Measurements from ENCODE around the gene PRXL2B.
"Not testable (repeated sequence)": the region's sequence is repeated elsewhere in the genome, so short reads cannot be mapped to it uniquely, and the experiment has no call there.

Gene PRXL2B, protein sequence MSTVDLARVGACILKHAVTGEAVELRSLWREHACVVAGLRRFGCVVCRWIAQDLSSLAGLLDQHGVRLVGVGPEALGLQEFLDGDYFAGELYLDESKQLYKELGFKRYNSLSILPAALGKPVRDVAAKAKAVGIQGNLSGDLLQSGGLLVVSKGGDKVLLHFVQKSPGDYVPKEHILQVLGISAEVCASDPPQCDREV

DNA sequence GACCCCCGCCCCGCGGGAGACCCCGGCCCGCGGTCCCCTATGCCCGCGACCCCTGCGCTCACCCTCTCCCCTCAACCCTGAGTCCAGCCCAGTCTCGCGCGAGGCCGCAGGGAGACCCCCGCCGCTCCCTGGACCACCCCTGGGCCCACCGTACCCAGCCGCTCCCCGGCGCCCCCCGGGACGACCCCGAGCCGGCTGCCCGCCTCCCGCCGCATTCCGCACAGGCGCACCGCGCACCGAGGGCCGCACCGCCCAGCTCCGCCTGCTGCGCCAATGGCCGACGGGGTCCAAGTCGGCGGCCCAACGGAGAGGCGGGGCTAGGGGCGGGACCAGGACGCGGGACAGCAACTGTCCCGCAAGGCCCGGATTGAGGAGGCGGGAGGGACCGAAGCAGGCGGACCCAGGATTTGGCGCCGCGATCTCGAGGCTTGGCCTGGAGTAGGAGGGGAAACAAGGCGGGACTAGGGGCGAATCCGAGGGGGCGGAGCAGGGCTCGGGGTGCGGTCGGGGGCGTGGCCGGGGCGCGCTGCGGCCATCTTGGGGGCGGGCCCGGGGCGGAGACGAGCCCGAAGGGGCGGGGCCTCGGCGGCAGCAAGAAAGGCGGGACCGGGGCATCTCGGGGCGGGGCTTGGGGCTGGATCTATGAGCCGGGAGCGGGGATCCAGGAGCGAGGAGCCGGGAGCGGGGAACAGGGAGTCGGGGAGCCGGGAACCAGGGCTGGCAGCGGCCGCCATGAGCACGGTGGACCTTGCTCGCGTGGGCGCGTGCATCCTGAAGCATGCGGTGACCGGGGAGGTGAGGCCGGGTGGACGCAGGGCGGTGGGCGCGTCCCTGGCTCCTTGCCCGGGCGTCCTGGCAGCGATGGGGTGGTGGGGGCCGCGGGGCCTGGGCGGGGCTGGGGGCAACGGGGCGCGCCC is at the start of gene PRXL2B:
Gene PRXL2B (plus strand): TSS at position 624 of the 917 bp plus-strand sequence. CDS start 109 bp downstream, at position 733.
- peak; percentile 99 for DNase-seq

DNA sequence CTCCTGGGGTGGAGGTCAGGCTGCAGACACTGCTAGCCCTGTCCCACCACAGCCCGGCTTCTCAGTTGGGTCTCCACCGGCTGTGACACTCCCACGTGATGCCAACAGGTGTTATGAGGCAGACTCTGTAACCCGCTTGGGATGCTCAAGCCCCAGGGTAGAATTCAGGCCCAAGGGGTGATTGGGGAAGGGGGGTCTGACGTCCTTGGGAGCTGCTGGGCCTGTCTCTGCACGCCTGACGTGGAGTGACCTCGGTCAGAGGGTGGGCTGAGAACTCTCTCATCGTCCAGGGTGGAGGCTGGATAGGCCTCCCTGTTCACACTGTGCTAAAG is 48.8 kb upstream of the PRXL2B start:
- no peak for DNase-seq

DNA sequence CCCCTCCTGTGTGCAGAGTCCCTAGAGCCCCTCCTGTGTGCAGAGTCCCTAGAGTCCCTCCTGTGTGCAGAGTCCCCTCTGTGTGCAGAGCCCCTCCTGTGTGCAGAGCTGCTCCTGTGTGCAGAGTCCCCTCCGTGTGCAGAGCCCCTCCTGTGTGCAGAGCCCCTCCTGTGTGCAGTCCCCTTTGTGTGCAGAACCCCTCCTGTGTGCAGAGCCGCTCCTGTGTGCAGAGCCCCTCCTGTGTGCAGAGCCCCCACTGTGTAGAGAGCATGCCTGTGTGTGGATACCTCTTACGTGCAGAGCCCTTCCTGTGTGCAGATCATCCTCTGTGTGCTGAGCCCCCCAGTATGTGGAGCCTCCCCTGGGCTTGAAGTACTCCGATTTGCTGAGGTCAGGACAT is 48.2 kb upstream of the PRXL2B start:
- no peak for DNase-seq

DNA sequence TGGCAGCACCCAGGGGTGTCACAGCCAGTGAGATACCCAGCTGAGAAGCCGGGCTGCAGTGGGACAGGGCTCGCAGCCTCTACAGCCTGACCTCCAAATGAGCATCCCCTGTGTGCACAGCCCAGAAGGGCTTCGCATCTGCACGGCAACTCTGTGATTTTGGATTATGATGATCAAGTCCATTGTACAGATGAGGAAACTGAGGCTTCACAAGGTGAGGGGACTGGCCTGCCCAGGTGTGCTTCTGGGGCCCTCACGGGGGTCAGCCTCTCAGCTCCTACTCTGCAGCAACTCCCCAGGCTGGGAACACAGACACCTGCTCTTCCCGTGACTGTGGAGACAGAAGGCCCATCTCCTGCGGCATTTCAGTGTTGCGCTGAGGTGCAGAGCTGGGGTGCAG is 47.7 kb upstream of the PRXL2B start:
- DNase-seq, result no peak

DNA sequence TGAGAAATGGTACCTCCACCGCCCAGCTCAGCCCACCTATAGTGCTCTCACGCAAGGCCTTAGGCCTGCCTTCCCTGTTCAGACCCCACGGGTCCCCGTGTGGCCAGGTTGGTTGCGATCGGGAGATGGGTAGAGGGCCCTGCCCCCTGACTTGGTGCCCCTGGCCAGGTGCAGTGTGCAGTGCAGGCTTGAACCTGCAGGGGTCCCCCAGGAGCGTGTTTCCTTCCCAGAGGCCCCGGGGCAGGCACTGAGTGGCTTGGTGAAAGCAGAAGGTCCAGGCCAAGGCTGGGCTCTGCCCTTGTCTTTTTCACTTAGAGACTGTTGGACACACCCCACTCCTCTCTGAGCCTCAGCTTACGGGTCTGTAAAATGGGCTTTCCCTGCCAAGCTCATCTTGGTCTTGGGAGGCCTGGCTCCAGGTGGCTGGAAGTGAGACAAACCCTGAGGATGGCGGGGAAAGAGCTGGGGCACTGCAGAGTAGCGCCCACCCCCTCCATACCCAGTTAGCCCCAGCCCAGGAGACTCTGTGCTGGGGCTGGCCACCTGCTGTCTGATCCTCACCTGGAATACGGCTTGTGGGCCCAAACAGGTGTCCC is 47.2 kb upstream of the PRXL2B start:
- peak; percentile 52 for DNase-seq

DNA sequence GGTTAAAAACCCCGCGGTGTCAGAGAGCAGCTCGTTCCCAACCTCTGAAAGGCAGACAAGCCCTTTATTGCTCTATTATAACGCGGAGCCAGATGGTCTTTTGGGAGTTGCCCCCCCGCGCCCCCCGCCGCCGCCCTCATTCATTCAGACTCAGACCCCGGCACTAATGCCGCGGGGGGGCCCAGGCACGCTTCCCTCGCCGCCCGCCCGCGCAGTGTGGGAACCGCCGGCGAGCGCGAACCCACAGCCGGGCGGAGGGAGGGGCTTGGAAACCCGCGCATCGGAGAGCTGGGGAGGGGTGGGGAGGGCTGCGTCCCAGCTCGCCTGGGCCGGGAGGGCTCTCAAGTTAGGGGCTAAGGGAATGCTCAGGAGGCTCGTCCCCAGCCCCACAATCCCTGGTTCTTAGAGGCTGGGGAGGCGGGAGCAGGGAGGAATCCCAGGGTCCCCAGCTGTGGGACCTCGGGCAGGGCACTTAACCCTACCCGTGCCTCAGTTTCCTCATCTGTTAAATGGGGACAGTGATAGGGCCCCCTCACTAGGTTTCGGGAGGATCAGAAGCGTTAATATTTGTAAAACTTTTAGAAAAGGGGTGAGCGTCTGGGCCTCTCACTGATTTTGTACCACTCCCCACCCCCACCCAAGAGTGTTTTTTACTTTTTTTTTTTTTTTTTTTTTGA is 45.6 kb upstream of the PRXL2B start:
- peak; percentile 51 for DNase-seq

DNA sequence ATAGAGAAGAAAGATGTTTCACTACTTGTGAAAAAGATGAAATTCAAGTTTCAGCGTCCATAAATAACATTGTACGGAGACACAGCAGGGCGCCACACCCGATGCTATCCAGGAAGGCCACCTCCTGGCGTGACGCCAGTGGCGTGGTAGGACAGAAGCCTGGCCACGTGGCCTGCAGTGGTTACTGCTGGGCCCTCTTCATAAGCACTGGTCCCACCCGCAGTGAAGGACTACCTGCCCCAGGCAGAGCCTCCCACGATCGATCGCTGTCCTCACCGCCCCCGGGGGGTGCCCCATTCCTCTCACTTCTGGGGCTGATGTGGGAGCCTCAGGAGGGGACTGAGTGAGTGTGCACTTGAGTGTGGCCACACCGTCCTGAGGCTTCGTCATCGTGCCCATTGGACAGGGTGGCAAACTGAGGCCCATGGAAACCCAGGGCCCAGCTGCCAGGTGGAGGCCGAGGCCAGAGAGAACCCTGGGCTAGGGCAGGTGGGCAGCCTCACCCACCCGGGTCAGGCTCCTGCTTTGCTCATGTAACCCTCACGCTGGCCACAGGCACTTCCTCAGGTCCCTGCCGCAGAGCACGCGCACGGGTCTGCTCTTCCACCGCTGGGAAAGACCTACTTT is 44.8 kb upstream of the PRXL2B start:
- peak; percentile 80 for DNase-seq

DNA sequence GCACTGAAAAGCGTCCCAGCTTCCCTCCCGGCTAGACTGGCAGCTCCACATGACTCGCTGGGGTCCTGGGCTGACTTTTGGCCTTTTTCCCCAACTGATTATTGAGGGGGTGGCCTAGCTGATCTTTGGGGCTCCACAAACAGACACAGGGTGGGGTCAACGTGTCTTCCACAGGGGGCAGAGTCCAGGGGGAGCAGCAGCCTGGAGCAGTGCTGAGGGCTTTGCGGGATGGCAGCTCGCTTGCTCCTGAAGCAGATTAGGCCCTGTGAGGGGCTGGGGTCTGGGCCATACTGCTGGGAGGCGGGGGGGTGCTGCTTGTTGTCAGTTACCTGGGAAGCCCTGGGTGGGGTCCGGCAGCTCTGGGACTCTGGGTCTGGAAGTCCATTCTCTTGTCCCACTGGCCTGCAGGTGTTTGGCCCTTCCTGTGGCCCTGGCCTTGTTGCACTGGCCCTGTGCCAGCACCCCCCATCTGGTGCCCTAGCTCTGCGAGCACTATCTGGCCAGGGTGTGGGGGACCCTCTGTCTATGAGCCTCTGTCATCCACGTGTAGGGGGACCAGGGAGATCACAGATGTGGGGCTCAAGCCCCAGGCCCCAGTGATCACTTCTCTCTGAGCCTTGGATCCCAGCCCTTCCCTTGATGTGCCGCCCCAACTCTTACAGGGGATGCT is 44.2 kb upstream of the PRXL2B start:
- DNase-seq, result peak; percentile 37

DNA sequence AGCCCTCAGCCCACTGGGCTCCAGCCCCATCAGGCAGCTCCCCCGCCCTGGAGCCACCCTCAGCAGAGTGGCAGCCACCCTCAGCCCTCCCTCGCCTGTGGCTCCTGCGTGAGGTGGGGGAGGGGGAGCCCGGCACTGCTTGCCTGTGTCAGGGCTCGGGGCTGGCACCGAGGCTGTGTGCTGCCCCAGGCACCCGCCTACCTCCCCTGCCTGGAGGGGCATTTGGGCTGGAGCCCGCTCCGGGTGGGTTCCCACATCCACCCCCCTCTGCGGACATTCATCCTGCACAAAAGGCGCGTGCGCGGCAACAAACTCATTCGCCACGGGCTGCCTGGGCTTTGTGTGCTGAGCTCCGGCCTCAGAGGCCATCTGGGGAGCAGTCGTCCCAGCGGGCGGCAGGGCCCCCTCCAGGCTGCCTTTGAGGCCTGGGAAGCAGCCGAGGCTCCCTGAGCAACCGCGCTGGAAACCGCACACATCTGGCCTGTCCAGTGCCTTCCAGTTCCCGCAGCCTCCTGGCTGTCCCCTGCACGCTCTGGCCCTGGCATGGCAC is 43.0 kb upstream of the PRXL2B start:
- DNase-seq, result peak; percentile 83

DNA sequence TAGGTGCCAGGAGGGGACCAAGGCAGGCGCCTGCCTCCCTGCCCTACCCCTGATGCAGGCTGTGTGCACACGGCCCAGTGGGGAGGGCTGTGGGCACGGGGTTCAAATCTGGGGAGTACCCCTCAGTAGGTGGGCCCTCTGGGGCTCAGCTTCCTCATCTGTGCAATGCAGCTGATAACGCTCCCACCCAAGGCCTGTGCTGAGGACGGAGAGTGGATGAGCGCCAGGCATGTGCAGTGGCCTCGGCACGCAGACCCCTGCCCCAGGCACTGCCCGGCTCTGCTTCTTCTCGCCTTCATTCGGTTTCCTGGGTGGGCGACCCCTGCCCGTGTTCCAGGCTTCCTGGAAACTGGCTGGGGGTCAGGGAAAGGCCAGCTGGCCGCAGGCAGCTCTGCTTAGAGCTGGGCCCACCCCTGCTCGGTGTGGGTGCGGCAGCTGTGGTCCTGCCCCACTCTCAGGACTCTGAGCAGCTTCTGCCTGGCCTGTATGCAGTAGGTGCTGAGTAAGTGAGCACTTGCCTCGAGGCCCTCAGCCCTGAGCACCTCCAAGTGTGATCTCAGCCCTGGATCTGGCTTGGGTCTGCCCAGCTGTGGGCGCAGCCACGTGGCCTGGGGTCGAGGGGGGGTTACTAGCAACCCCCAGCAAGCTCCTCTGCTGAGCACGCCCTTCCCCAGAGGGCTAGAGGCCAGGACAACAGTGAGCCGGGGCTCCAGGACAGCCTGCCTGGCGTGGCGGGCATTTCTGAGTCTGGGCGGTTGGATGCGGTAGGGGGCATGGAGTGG is 42.3 kb upstream of the PRXL2B start:
- peak; percentile 84 for DNase-seq

DNA sequence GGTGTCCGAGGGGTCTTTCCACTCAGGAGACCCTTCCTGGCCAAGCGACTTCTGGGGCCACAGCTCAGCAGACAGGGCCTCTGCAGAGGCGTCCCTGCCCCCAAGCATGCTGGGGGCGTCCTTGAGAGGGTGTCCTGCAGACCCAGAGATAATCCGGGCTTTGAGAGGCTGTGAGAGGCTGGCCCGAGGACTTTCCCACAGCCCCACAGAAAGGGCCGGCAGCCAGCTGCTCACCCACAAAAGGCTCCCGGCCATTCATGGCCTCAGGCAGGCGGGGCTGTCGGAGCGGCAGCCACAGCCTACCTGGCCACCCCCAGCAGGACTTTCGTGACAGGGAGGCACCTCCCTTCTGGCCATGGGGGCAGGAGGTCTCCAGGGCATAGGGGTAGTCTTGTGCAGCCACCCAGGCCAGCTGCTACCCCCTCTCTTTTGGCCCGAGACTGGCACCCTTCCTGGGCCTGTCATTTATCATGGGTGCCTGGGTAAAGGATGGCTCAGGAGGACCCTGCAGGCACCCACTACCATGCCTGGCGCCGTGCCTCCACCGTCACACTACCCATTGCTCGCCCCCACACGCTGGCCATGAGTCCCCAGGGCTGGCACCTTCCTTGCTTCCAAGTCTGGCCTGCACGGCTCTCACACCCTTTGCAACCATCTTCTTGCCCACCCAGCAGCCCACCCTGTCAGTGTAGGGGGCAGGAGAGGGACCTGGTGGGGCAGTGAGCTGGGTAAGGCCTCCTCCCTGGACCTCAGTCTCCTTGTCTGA is 41.5 kb upstream of the PRXL2B start:
- peak; percentile 69 for DNase-seq

DNA sequence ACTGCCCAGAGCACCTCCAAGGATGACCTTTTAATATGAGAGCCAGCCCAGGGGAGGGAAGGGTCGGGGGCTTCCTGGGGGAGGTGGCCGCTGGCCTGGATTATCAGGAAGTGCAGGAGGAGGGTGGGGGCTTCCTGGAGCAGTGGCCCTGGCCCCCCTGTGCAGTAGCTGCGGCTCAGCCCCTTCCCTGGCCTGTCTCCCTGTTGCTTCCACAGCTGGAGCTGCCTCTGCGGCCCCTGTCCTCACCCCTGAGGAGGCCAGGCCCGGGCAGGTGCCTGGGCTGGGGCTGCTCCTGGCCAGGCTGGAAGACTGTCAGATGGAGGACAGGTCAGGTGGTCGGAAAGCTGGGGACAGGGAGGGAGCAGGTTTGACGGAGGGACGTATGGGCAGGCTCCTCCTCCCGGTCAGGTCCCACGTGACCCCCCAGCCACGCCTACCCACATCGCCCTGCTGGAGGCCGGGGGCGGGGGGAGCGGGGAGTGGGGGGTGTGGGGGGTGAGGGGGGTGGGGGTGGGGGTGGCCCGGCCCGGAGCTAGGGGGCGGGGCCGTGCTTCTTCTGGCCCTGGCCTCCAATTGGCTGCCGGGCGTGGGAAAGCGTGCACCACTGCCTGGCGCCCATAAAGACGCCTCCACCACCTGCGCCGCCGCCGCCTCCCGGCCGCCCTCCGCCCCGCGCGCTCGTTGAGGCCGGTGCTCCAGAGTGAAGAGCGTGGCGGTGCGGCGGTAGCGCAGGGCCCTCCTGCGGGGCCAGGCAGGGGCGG is 40.6 kb upstream of the PRXL2B start:
- peak; percentile 97 for DNase-seq

DNA sequence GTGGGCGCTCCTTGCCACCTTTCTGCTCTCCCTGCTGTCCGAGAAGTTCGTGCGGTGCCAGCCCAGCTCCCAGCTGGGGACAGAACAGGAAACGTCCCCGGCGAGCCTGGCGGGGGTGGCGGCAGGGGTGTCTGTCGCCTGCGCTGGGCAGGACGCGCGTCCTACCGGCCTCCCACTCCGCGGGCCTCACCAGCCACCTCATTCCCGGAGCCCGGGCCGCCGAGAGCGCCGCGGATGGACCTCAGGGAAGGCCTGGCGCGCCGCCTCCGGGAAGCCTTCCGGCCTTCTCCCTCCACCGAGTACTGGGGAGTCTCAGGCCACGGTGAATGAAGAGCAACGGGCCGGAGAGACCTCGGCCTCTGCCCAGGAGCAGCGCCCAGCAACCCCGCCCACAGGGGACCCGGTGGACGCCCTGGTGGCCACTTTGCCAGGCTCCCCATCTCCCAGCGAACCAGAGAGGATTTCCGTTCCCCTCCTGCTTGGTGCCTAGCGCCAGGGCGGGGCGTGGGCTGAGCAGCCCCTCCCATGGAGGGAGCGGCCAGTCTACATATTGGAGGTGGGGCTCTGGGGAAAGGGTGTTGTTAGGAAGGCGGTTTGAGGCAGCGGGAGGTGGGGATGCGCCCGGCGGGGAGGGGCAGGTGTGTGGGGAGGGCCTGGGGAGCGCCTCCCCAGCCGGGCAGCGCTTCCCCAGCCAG is 39.9 kb upstream of the PRXL2B start:
- DNase-seq, result peak; percentile 98

DNA sequence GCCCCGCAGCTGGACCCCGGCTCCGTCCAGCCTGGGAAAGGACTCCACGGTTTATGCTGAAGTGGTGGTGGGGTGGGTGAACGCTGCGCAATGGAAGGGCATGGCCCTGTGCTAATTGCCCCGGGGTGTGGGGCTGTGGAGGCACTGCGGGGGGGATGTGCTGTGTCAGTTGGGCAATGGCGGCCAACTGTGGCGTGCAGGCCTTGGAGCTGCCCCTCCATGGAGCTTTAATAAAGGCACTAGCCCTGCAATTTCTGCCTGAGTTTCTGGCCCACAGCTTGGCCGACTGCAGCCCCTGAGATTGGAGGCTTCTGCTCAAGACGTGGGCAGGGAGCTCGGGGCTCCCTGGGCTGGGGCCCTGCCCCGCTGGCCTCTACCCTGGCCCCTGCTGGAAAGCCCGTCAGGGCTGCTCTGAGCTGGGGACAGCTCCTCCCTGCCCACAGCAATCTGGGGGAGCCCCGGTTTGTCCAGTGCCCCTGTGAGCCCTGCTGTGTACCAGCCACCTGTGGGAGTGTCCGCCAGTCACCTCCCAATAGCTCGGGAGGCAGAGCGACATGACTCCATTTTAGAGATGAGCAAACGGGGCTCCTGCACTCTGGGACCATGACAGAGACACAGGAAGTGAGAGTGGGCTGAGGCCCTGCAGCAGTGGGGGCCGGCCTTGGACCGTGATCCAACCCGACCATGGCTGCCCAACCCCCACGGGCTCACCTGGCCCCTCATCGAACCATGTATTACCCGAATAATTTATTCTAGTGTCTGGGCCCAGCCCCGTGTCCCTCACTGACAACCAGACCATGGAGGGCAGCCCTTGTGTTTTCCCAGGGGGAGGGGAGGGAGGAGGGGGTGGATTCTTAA is 39.1 kb upstream of the PRXL2B start:
- DNase-seq, result peak; percentile 43

DNA sequence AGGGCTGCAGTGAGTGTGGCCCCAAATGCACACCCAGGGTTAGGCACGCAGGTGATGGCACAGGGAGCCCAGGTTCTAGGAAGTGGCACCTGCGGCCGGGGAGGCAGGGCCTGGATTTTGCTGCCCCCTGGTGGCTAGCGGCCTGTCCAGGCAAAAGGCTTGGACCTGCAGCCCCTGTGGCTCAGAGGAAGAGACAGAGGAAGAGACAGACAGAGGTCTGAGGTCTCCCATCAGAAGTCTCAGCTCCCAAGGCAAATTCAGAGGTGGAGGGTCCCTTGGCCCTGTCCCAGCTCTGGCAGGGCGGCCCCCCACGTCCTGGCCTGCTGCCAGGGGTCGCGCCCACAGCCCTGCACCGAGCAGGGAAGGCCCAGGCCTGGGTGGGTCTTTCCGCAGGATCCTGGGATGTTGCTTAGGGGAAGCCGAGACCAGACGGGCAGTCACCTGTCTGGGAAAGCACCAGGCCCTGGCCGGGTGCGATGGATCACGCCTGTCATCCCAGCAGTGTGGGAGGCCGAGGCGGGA is 38.4 kb upstream of the PRXL2B start:
- DNase-seq, result peak; percentile 91

DNA sequence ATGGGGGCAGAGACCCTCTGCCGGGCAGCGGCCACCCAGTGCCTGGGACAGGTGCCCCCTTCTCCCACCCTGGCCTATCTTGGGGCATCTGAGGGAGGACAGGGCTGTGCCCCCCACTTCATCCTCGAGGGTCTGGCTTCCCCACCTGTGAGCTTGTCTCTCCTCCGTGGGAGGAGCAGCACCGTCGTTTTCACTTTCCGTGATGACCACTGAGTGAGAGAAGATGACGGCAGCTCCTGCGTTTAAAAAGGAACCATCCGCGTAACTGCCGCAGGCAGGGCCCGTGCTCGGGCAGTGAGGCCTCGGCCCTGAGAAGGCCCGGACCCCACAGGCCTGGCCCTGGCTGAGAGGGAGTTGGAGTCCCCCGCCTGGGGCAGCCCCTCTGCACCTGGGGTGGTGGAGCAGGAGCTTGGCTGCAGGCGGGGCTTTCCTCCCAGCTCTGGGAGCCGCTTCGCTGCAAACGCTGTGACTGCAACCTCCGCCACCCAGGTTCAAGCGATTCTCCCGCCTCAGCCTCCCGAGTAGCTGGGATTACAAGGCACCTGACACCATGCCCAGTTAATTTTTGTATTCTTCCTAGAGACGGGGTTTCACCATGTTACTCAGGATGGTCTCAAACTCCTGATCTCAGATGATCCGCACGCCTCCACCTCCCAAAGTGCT is 37.1 kb upstream of the PRXL2B start:
- DNase-seq, result not testable (repeated sequence)

DNA sequence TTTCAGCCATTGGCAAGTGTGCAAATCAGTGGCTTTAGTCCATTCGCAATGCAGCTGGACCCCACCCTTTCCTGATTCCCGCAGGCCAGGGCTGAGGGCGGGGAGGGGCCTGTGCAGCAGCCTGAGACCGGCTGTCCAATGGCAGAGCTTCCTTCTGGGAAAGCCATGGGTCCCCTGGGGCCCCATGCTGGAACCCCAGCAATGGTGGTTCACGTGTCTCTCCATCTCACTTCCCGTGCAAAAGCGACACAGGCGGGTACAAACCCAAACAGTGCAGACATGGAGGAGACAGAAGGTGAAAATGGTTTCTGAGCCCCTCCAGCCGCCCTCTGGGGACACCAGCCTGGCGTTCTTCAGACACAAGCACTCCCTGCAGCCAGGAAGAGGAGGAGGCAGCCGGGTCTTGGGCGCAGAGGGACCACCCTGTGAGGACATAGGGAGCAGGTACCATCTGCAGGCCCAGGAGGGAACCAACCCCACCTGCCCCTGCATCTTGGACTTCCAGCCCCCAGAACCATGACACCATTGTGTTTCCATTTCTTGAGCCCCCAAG is 36.2 kb upstream of the PRXL2B start:
- not testable (repeated sequence) for DNase-seq
